DMS 273 treated with DMSO at 0.1 percent for 48 hours (cell line): ENCODE results near the gene MRGPRG.
A peak's percentile ranks its signal among the peaks of the same experiment; 100 is the strongest.
"Not testable (repeated sequence)": the region's sequence is repeated elsewhere in the genome, so short reads cannot be mapped to it uniquely, and the experiment has no call there.

ENCODE experiments used
- DNase-seq: peaks from one replicate; lab custom pipeline; 2025; lab: John Stamatoyannopoulos, UW

Gene MRGPRG

GRCh38 chr11:3218483-3219280, at the start of gene MRGPRG:
TSS of gene MRGPRG (minus strand) at chr11:3218813. CDS start at chr11:3218813, 0 bp downstream.
- DNase-seq = no peak

- not testable (repeated sequence) for DNase-seq
Measured at GRCh38 chr11:3262548-3262947, 43.9 kb upstream of the MRGPRG start.

- DNase-seq = not testable (repeated sequence)
Measured at GRCh38 chr11:3261831-3262230, 43.2 kb upstream of the MRGPRG start.

- not testable (repeated sequence) for DNase-seq
Measured at GRCh38 chr11:3257509-3257908, 38.9 kb upstream of the MRGPRG start.

- not testable (repeated sequence) for DNase-seq
Measured at GRCh38 chr11:3255241-3255640, 36.6 kb upstream of the MRGPRG start.

- not testable (repeated sequence) for DNase-seq
Measured at GRCh38 chr11:3254773-3255172, 36.2 kb upstream of the MRGPRG start.

GRCh38 chr11:3245071-3245470, 26.5 kb upstream of the MRGPRG start:
- DNase-seq = no peak

GRCh38 chr11:3243880-3244279, 25.3 kb upstream of the MRGPRG start:
- DNase-seq = no peak

GRCh38 chr11:3237119-3237518, 18.5 kb upstream of the MRGPRG start:
- no peak for DNase-seq

GRCh38 chr11:3234846-3235245, 16.2 kb upstream of the MRGPRG start:
- DNase-seq = no peak

GRCh38 chr11:3232956-3233355, 14.3 kb upstream of the MRGPRG start:
- DNase-seq = no peak

- DNase-seq = peak; percentile 45
Measured at GRCh38 chr11:3231851-3232744, 13.5 kb upstream of the MRGPRG start, which contains the start of gene MRGPRE. TSS of gene MRGPRE (minus strand) at chr11:3232417. CDS start at chr11:3228799, 3,618 bp downstream.

- DNase-seq = no peak
Measured at GRCh38 chr11:3231550-3231850, 12.9 kb upstream of the MRGPRG start.

- no peak for DNase-seq
Measured at GRCh38 chr11:3230636-3231549, 12.3 kb upstream of the MRGPRG start.

GRCh38 chr11:3229673-3230630, 11.3 kb upstream of the MRGPRG start:
- no peak for DNase-seq

- DNase-seq = no peak
Measured at GRCh38 chr11:3228445-3228829, 9.8 kb upstream of the MRGPRG start.

- no peak for DNase-seq
Measured at GRCh38 chr11:3227568-3228444, 9.2 kb upstream of the MRGPRG start.

GRCh38 chr11:3226846-3227567, 8.4 kb upstream of the MRGPRG start:
- DNase-seq = no peak
